Measurements from ENCODE around the gene BMAL2.

The BMAL2 gene

DNA sequence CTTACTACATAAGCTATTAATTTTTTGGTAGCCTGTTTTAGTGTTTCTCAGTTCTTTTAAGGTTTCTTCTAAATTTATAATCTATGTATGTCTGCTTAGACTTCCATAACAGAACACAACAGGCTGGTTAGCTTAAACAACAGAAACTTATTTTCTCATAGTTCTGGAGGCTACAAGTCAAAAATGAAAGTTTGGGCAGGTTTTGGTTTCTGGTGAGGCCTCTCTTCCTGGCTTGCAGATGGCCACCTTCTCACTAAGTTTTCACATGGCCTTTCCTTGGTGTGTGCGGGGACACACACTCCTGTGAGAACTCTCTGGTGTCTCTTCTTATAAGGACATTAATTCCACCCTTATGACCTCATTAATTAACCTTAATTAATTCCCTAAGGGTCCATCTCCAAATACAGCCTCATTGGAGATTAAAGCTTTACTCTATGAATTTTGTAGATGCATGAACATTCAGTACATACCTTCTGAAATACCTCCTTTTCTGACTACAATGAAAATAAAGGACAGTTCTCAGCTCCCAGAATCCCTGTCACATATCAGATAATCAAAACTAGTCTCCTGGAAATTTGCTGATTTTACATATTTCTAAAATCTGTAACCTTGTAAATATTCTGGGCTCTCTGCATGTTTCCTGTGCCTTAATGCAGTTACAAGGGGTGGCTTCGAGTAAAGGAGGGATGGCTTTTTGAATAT is 23.2 kb upstream of the BMAL2 start:
- TF ChIP-seq Cebpa-rat (IDR thresholded peaks at IDR 0.05) = no peak
- Histone ChIP-seq H3K4me1 (no peaks in the 10 kb centered on the region), H3K9ac (no peak overlapping the region), H4K20me1 (no peaks in the 10 kb centered on the region; a peak in 1 of 22 replicates), H3K36me3 (peaks cover 15 to 68% (median 42%) of the 10 kb centered on the region in 11 experiments; a peak in 21 of 22 replicates), H3K27ac (no peak overlapping the region), H3K4me3 (no peak overlapping the region), H3K9me3 (replicated peaks in 1 of 11) (no peaks in the 10 kb centered on the region), H3K4me2 (no peak overlapping the region), H3K27me3 (no peaks in the 10 kb centered on the region)

DNA sequence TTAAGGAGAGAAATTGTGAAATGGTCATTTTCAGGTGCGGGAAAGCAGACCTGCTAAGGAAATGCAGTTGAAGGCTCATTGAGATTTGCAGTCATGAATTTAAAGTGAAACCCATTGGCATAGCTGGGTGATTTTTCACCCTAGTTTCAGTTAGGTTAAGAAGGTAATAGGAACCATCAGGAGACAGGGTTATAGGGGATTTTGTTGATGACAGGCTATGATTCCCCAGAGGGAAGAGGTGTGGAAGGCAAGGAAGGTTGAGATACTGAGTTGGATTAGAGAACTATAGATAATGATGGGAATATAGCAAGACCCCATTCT is 22.7 kb upstream of the BMAL2 start:
- Histone ChIP-seq H3K9ac (no peak overlapping the region), H3K27ac (no peak overlapping the region), H3K27me3 (no peaks in the 10 kb centered on the region), H3K36me3 (peaks cover 15 to 71% (median 43%) of the 10 kb centered on the region in 11 experiments; a peak in 21 of 22 replicates), H3K4me1 (no peaks in the 10 kb centered on the region), H4K20me1 (no peaks in the 10 kb centered on the region), H3K4me2 (no peak overlapping the region), H3K9me3 (replicated peaks in 1 of 11) (no peaks in the 10 kb centered on the region), H3K4me3 (no peak overlapping the region)
- no peak for TF ChIP-seq Cebpa-rat (IDR thresholded peaks at IDR 0.05)

DNA sequence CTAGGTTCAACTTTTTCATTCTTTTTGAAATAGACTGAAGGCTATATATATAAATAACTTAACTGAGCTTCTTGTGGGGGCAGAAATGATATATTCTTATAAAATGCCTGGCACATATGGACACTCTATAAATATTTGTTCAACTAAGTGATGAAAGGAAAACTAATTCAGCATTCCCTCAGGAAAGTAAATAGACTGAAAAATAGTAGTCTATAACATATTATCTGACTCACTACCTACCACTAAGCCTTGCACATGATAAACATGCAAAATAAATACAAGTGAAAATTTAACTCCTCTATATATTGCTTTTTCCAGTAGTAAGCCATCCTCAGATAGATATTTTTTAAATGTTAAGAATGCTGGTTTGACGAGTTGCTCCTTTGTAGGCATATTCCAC is 15.7 kb upstream of the BMAL2 start:
- Histone ChIP-seq H3K9ac (no peak overlapping the region), H3K4me3 (no peak overlapping the region), H3K36me3 (peaks cover 30 to 100% (median 61%) of the 10 kb centered on the region in 11 experiments), H3K4me1 (no peaks in the 10 kb centered on the region), H3K4me2 (no peak overlapping the region), H3K27me3 (no peaks in the 10 kb centered on the region), H4K20me1 (no peaks in the 10 kb centered on the region), H3K27ac (no peak overlapping the region), H3K9me3 (replicated peaks in 1 of 11) (no peaks in the 10 kb centered on the region)
- TF ChIP-seq Cebpa-rat (IDR thresholded peaks at IDR 0.05) = no peak

DNA sequence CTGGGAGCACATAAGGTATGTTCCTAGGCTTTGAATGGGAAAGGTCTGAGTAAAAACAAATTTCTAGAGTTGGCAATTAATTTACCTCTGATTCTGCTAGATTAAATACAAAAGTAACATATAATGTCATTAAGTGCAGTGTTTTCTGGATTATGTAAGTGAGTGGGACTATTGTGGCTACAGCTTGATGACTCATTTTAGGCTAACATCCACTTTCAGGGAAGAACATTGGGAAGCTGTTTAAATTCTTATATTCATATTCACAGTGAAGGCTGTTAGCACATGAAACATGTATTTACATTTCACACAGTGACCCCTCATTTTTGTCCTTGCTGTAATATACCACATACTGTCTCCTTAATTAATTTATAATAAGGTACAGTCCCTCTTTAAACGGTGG is 13.2 kb upstream of the BMAL2 start:
- no peak overlapping the region for H3K4me3 ChIP-seq
- no peaks in the 10 kb centered on the region for H3K9me3 ChIP-seq (replicated peaks in 1 of 11)
- H3K4me2 ChIP-seq = no peak overlapping the region
- no peaks in the 10 kb centered on the region for H3K4me1 ChIP-seq
- no peaks in the 10 kb centered on the region for H4K20me1 ChIP-seq
- H3K9ac ChIP-seq = no peak overlapping the region
- no peak overlapping the region for H3K27ac ChIP-seq
- H3K27me3 ChIP-seq = no peaks in the 10 kb centered on the region
- TF ChIP-seq Cebpa-rat (IDR thresholded peaks at IDR 0.05) = no peak
- H3K36me3 ChIP-seq = peaks cover 37 to 99% (median 58%) of the 10 kb centered on the region in 11 experiments

DNA sequence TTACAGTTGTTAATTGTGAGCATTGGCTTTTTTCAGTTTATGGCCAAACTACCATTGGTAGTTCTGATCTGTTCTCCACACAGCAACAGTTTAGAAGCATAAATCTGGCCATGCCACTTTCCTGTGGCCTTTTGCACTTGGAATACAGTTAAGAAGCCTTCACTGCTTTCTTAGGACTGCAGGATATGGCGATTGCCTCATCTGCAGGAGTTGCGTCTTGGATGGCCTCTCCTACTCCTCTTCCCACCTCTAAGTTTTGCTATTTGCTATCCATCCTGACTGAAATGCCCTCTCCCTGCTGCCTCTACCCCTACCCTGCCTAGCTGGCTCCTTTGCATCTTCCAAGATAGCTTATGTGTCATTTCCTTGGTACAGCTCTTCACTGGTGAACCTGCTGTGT is 12.8 kb upstream of the BMAL2 start:
- no peak overlapping the region for H3K4me2 ChIP-seq
- no peaks in the 10 kb centered on the region for H4K20me1 ChIP-seq
- no peak overlapping the region for H3K4me3 ChIP-seq
- H3K4me1 ChIP-seq = no peaks in the 10 kb centered on the region
- H3K36me3 ChIP-seq = peaks cover 37 to 94% (median 56%) of the 10 kb centered on the region in 11 experiments
- H3K9ac ChIP-seq = no peak overlapping the region
- TF ChIP-seq Cebpa-rat (IDR thresholded peaks at IDR 0.05) = no peak
- H3K9me3 ChIP-seq (replicated peaks in 1 of 11) = no peaks in the 10 kb centered on the region
- no peak overlapping the region for H3K27ac ChIP-seq
- H3K27me3 ChIP-seq = no peaks in the 10 kb centered on the region

DNA sequence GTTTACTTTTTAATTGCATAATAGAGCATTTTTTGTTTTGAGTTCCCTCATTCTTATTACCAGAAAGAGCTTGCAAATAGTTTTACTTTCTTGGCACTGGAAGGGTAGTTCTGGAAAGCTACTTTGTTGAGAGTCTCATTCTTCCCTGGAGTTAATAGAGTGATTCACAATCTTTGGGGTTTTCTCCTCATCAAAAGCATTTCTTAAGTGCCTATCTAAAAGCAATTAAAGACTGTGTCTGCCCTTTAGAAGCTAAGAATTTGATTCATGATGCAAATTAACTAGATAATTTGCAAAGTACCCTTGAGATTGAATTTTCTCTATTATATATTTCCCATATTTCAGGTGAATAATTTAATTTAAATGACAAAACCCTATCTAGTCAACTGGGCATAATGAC is 8.1 kb upstream of the BMAL2 start:
- Histone ChIP-seq H4K20me1 (no peaks in the 10 kb centered on the region), H3K27ac (no peak overlapping the region), H3K36me3 (peaks cover 20 to 71% (median 35%) of the 10 kb centered on the region in 11 experiments), H3K9me3 (replicated peaks in 1 of 11) (no peaks in the 10 kb centered on the region), H3K4me1 (peaks cover 0 to 12% (median 0%) of the 10 kb centered on the region in 10 experiments; a peak in 6 of 20 replicates), H3K27me3 (no peaks in the 10 kb centered on the region), H3K4me3 (no peak overlapping the region), H3K9ac (no peak overlapping the region), H3K4me2 (no peak overlapping the region)
- no peak for TF ChIP-seq Cebpa-rat (IDR thresholded peaks at IDR 0.05)

DNA sequence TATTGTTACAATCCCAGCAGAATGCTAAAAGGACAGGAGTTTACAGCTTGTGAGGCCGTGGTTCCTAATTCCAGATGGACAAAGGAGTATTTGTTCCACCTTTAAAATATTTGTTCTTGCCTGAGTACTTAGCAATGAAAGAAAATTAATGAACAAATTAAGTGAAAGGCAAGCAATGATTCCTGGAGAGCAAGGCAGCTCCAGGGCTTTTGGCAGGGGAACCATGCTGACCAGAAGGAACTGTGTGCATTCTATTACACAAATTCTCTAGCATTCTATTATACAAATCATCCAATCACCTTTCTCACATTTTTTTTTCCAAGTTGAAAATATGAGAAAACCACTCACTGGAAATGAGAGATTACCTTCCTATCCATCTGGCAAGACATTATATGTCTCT is 1.8 kb upstream of the BMAL2 start:
- peaks cover 0 to 20% (median 0%) of the 10 kb centered on the region in 11 experiments; a peak in 6 of 22 replicates for H3K36me3 ChIP-seq
- H4K20me1 ChIP-seq = no peaks in the 10 kb centered on the region; a peak in 3 of 22 replicates
- peak overlapping the region in 5 of 11 experiments; percentile 89 to 100 (median 93); a peak in 10 of 22 replicates for H3K4me2 ChIP-seq
- peak overlapping the region in 1 of 10 experiments; percentile 16; a peak in 1 of 20 replicates for H3K4me3 ChIP-seq
- H3K27me3 ChIP-seq = peaks cover 27 to 59% (median 56%) of the 10 kb centered on the region in 11 experiments
- H3K4me1 ChIP-seq = peaks cover 0 to 51% (median 23%) of the 10 kb centered on the region in 10 experiments; a peak in 14 of 20 replicates
- no peaks in the 10 kb centered on the region for H3K9me3 ChIP-seq (replicated peaks in 1 of 11)
- H3K9ac ChIP-seq = no peak overlapping the region
- peak overlapping the region in 2 of 11 experiments; percentile 31 to 44; a peak in 3 of 22 replicates for H3K27ac ChIP-seq
- no peak for TF ChIP-seq Cebpa-rat (IDR thresholded peaks at IDR 0.05)

DNA sequence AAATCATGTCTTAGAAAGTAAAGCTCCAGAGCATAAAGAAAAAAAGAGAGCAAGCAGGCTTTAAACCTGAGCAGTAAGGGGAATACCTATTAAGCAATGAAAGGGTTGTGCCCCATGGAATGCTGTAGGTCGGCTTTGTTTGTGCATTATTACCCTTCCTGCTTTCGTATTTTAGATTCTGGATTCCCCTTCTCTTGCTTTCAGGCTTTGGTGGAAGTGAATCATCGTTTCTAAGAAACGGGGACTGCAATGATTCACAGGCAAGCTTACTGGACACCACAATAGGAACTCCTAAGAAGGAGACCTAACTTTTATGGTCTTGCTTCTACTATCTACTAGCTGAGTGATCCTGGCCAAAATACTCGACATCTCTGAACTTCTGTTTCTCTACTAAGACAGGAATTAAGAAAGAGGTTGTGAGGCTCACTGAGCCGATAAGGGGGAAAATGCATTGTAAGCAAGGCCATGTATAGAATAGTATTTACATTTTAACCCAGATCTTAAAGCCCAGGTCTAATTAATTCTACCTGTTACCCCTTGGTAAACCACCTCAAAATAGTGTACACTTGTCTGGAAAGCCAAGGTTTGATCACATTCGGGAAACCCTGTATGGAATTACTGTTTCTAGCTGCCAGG is 1.2 kb upstream of the BMAL2 start:
- Histone ChIP-seq H3K4me2 (peak overlapping the region in 5 of 11 experiments; percentile 89 to 100 (median 93); a peak in 10 of 22 replicates), H3K9me3 (replicated peaks in 1 of 11) (no peaks in the 10 kb centered on the region), H3K36me3 (peaks cover 0 to 14% (median 0%) of the 10 kb centered on the region in 11 experiments; a peak in 6 of 22 replicates), H3K4me1 (peaks cover 0 to 51% (median 23%) of the 10 kb centered on the region in 10 experiments; a peak in 14 of 20 replicates), H3K9ac (no peak overlapping the region), H3K27me3 (peaks cover 27 to 63% (median 60%) of the 10 kb centered on the region in 11 experiments), H4K20me1 (no peaks in the 10 kb centered on the region; a peak in 3 of 22 replicates), H3K27ac (peak overlapping the region in 2 of 11 experiments; percentile 31 to 44; a peak in 4 of 22 replicates), H3K4me3 (peak overlapping the region in 2 of 10 experiments; percentile 16 to 87; a peak in 2 of 20 replicates)
- no peak for TF ChIP-seq Cebpa-rat (IDR thresholded peaks at IDR 0.05)

DNA sequence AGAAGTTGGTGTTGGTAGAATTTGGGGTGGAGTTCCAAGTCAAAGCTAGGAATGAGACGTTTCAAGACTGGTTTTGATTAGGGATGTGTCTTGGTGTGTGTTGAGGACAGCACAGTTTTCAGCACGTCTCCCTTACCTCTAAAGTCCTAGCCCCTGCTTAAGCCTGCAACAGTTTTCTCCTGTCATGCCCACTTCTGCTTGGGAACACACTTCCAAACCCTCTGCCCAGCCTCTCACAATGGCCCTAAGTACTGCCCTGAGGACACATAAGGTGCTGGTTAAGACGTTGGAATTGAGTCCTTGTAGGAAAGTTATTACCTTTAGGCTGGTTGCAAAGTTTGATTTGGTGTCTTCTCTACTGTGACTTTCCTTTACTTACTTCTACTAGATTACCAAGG is 710 bp upstream of the BMAL2 start:
- H3K27ac ChIP-seq = peak overlapping the region in 2 of 11 experiments; percentile 31 to 44; a peak in 3 of 22 replicates

More for the DNA sequence above, 710 bp upstream of the BMAL2 start:
- Histone ChIP-seq H3K9ac (no peak overlapping the region), H3K9me3 (replicated peaks in 1 of 11) (no peaks in the 10 kb centered on the region), H4K20me1 (no peaks in the 10 kb centered on the region; a peak in 3 of 22 replicates), H3K4me3 (peak overlapping the region in 3 of 10 experiments; percentile 84 to 93 (median 87); a peak in 5 of 20 replicates), H3K36me3 (peaks cover 0 to 9% (median 0%) of the 10 kb centered on the region in 11 experiments; a peak in 5 of 22 replicates), H3K4me2 (peak overlapping the region in 5 of 11 experiments; percentile 89 to 100 (median 93); a peak in 11 of 22 replicates), H3K27me3 (peaks cover 27 to 63% (median 60%) of the 10 kb centered on the region in 11 experiments), H3K4me1 (peaks cover 0 to 51% (median 23%) of the 10 kb centered on the region in 10 experiments; a peak in 14 of 20 replicates)
- no peak for TF ChIP-seq Cebpa-rat (IDR thresholded peaks at IDR 0.05)
